Osteoblast (primary cell): ENCODE data around the gene TMEM201. TPM values are rescaled to one million over a fixed set of nuclear protein-coding genes. Genes with fewer than 3 reads are reported as not detected.
A peak's percentile ranks its signal among the peaks of the same experiment; 100 is the strongest.

ENCODE experiments used
- DNase-seq: peaks from one replicate; pipeline ENCODE4 v3.0.0; 2011; ENCODE audit warnings: low spot score, mixed read lengths; ENCODE audit not compliant: insufficient read length; ENCODE audit errors: missing footprints
- H2AFZ ChIP-seq: 2 replicates; pipeline ENCODE4 v1.6.0; 2011; ENCODE audit warnings: mild to moderate bottlenecking, low read length
- H3K27ac ChIP-seq: 2 replicates; pipeline ENCODE4 v1.5.1; 2011; ENCODE audit warnings: mild to moderate bottlenecking, low read depth, low read length, moderate library complexity
- H3K27me3 ChIP-seq: 2 replicates; pipeline ENCODE4 v1.6.0; 2012; ENCODE audit warnings: mild to moderate bottlenecking, control low read depth, inconsistent platforms, low read length, moderate library complexity; ENCODE audit not compliant: insufficient read depth
- H3K36me3 ChIP-seq: 2 replicates; pipeline ENCODE4 v1.5.1; 2011; ENCODE audit warnings: mild to moderate bottlenecking, low read length, control low read depth, moderate library complexity; ENCODE audit not compliant: insufficient read depth
- H3K4me1 ChIP-seq: 2 replicates; pipeline ENCODE4 v1.5.1; 2011; ENCODE audit warnings: mild to moderate bottlenecking, low read length, control low read depth, moderate library complexity; ENCODE audit not compliant: insufficient read depth
- H3K4me2 ChIP-seq: 2 replicates; pipeline ENCODE4 v1.6.0; 2011; ENCODE audit warnings: mild to moderate bottlenecking, low read length; ENCODE audit not compliant: insufficient read depth
- H3K4me3 ChIP-seq: fragments of 200-600 bp; sonication (generic); 3 replicates; pipeline ENCODE4 v1.5.1; 2012; ENCODE audit warnings: mild to moderate bottlenecking, low read length, inconsistent platforms; ENCODE audit not compliant: insufficient read depth
- H3K79me2 ChIP-seq: 2 replicates; pipeline ENCODE4 v1.6.0; 2012; ENCODE audit warnings: mild to moderate bottlenecking, low read length, control low read depth, inconsistent platforms; ENCODE audit not compliant: insufficient read depth
- H3K9me3 ChIP-seq: 2 replicates; pipeline ENCODE4 v1.5.1; 2011; ENCODE audit warnings: low read depth, low read length, control low read depth
- H4K20me1 ChIP-seq: 2 replicates; pipeline ENCODE4 v1.6.0; 2012; ENCODE audit warnings: mild to moderate bottlenecking, low read length, control low read depth; ENCODE audit not compliant: insufficient read depth
- total RNA-seq: library from RNA; depleted of rRNA; stranded (reverse); fragments of >200 nt; gene quantifications from 2 replicates; pipeline ENCODE4 v1.2.3, GENCODE V29; 2012
- TF ChIP-seq, protein P1 (sequence below): IDR thresholded peaks from 2 replicates; pipeline ENCODE4 v1.5.1; 2011; ENCODE audit warnings: mild to moderate bottlenecking, low read depth, low read length, moderate library complexity; ENCODE audit errors: extremely low read depth

TMEM201 gene
- total RNA-seq, 1 donor: 6.2 TPM

DNA sequence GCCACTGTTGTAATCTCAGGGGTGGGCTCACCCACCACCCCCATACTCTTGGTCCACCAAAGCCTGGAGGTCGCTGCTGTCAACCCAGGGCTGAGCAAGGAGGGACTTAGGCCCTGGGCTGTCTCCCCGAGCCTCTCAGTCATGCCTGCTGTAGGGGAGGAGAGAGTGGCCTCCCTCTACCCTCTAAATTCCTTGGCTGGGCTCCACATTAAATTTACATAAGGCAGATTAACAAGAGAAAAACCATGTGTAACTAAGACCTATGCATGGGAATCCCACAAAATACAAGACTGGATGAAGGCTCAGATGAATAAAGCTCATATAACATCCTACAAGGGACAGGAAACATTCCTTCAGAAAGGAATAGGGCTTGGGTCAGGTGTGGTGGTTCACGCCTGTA lies 61.1 kb downstream of the TMEM201 start:
- Histone ChIP-seq H3K9me3 (no peaks in the 10 kb centered on the region), H3K4me3 (no peak overlapping the region), H3K4me2 (no peak overlapping the region), H2AFZ (no peak overlapping the region), H3K27ac (no peak overlapping the region), H3K36me3 (no peaks in the 10 kb centered on the region), H3K4me1 (peaks cover 4% of the 10 kb centered on the region), H3K79me2 (no peaks in the 10 kb centered on the region), H4K20me1 (no peaks in the 10 kb centered on the region), H3K27me3 (peaks cover 27% of the 10 kb centered on the region)
- DNase-seq: peak; percentile 18
- TF ChIP-seq, protein P1, sequence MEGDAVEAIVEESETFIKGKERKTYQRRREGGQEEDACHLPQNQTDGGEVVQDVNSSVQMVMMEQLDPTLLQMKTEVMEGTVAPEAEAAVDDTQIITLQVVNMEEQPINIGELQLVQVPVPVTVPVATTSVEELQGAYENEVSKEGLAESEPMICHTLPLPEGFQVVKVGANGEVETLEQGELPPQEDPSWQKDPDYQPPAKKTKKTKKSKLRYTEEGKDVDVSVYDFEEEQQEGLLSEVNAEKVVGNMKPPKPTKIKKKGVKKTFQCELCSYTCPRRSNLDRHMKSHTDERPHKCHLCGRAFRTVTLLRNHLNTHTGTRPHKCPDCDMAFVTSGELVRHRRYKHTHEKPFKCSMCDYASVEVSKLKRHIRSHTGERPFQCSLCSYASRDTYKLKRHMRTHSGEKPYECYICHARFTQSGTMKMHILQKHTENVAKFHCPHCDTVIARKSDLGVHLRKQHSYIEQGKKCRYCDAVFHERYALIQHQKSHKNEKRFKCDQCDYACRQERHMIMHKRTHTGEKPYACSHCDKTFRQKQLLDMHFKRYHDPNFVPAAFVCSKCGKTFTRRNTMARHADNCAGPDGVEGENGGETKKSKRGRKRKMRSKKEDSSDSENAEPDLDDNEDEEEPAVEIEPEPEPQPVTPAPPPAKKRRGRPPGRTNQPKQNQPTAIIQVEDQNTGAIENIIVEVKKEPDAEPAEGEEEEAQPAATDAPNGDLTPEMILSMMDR: no peak

DNA sequence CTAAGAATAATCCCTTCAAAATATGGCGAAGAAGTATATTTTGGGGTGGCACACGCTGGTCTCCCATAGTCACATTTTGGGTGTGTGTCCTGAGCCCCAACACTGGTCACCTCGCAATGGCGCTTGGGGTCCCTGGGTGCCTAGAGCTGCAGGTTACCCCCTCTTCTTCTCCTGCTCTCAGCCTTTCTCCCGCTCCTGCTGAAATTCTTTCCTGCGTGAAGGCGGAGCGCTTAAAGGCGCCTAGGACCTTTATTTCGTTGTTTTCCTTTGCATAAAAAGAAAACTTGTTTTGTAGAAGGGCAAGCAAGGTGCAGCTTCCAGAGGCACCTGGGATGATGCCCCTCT lies 62.5 kb downstream of the TMEM201 start:
- H4K20me1 ChIP-seq: no peaks in the 10 kb centered on the region
- H3K27ac ChIP-seq: no peak overlapping the region
- TF ChIP-seq, protein P1: no peak
- no peaks in the 10 kb centered on the region for H3K9me3 ChIP-seq
- no peak for DNase-seq
- no peaks in the 10 kb centered on the region for H3K36me3 ChIP-seq
- peak overlapping the region; percentile 74 for H3K4me2 ChIP-seq
- peaks cover 4% of the 10 kb centered on the region for H3K4me1 ChIP-seq
- no peak overlapping the region for H2AFZ ChIP-seq
- H3K27me3 ChIP-seq: peaks cover 27% of the 10 kb centered on the region
- H3K4me3 ChIP-seq: peak overlapping the region; percentile 59
- no peaks in the 10 kb centered on the region for H3K79me2 ChIP-seq

DNA sequence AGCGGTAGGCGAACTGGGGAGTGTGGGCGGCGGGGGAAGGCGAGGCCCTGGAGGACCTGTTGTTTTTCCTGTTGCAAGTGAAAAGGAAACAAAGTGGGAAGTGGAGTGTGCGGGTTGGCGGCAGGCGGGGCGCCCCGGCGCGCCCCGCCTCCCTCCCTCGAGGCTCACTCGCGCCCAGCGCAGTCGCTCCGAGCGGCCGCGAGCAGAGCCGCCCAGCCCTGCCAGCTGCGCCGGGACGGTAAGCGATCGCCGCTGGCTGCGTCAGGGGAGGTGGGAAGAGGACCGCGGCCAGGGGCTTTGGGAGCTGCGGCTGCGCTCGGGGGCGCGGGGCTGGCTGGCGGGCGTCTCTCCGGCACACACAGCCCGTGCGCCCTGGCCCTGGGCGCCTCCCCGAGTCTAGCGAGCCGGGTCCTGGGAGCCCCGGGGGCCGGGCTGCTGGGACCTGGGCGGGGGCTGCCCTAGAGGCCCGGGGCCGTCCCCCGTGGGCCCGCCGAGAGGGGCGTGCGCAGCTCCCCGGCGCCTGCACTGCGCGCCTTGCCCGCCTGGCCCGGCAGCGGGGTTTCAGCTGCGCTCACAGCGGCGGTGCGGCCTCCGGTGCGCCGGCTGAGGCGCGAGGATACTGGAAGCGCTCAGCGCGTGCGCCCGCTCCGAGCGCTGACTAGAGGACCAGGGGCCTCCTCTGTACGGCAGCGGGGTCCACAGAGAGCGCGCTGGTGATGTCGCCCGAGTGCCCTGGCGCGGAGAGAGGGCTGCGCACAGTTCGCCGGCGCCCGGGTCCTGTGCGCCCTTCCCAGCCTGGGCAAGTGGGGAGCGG lies 63.1 kb downstream of the TMEM201 start, which contains the start of gene PIK3CD:
TSS of gene PIK3CD (plus strand) at position 167 of the 814 bp plus-strand sequence. CDS start 58,725 bp downstream, outside the sequence.
- TF ChIP-seq, protein P1: no peak
- Histone ChIP-seq H3K9me3 (no peaks in the 10 kb centered on the region), H3K4me3 (peak within 1 kb of the TSS; percentile 59), H3K79me2 (no peaks in the 10 kb centered on the region), H2AFZ (peak within 1 kb of the TSS; percentile 29), H3K4me2 (peak within 1 kb of the TSS; percentile 74), H3K4me1 (peaks cover 4% of the 10 kb centered on the region), H4K20me1 (no peaks in the 10 kb centered on the region), H3K27me3 (peaks cover 27% of the 10 kb centered on the region), H3K27ac (no peak within 1 kb of the TSS), H3K36me3 (no peaks in the 10 kb centered on the region)
- peak; percentile 85 for DNase-seq

DNA sequence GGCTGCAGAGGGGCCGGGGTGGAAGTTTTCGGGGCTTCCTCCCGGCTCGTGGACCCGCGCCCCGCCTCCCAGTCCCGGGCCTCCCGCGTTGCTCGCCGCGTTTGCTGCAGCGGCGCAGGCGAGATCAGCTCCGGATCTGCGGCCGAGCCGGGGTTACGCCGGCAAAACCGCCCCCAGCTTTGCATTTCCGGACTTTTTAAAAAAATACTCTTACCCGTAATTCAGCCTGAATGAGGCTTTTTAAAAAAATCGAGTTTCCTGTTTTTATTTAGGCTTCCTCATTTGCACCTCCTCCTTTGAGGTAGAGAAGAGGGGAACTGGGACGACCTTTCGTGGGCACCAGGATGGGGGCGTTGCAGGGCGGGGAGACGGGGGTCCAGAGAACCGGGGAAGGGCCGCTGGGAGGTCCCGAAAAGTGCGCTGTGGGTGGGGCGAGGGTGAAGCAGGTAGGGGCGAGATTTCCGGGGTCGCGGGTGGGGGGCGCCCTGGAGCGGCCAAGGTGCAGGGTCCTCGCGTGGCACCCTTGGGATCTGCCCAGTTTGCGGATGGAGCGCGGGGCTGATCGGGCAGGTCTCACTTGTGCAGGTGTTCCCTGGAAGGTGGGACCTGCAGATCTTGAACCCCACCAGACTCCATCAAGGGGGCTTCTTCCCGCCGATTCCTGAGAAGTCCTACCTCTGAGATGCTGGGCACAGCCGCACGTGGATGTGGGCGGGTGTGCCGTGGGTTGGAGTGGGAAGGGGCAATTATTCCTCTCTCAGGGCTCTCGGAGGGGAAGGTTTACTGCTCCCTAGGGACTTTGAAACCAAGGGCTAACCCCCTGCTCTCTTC lies 63.9 kb downstream of the TMEM201 start:
- H3K4me3 ChIP-seq: peak overlapping the region; percentile 59
- H3K27ac ChIP-seq: no peak overlapping the region
- DNase-seq: peak; percentile 85
- H3K4me1 ChIP-seq: peaks cover 4% of the 10 kb centered on the region
- H4K20me1 ChIP-seq: no peaks in the 10 kb centered on the region
- H2AFZ ChIP-seq: no peak overlapping the region
- H3K36me3 ChIP-seq: no peaks in the 10 kb centered on the region
- TF ChIP-seq, protein P1: no peak
- no peaks in the 10 kb centered on the region for H3K79me2 ChIP-seq
- peak overlapping the region; percentile 74 for H3K4me2 ChIP-seq
- no peaks in the 10 kb centered on the region for H3K9me3 ChIP-seq
- H3K27me3 ChIP-seq: peaks cover 27% of the 10 kb centered on the region
